Fibroblast of pulmonary artery (primary cell): ENCODE results near the gene TMEM8B.

ENCODE experiments used
- DNase-seq: peaks from one replicate; pipeline ENCODE4 v3.0.0-alpha.2; 2010; ENCODE audit warnings: low read depth
- H3K4me3 ChIP-seq: replicated peaks from 2 replicates; pipeline ENCODE4 v1.5.1; 2011; ENCODE audit warnings: low read depth, mild to moderate bottlenecking, control low read depth, low read length, moderate library complexity
- TF ChIP-seq, protein P1 (sequence below): IDR thresholded peaks from 2 replicates; pipeline ENCODE4 v1.5.1; 2011; ENCODE audit warnings: mild to moderate bottlenecking, control low read depth, low read length, inconsistent platforms; ENCODE audit errors: missing control alignments

Gene TMEM8B

GRCh38 chr9:35856882-35857281, 27.9 kb downstream of the TMEM8B start:
- DNase-seq, result no peak
- H3K4me3 ChIP-seq, result no peak overlapping the region
- TF ChIP-seq, protein P1, sequence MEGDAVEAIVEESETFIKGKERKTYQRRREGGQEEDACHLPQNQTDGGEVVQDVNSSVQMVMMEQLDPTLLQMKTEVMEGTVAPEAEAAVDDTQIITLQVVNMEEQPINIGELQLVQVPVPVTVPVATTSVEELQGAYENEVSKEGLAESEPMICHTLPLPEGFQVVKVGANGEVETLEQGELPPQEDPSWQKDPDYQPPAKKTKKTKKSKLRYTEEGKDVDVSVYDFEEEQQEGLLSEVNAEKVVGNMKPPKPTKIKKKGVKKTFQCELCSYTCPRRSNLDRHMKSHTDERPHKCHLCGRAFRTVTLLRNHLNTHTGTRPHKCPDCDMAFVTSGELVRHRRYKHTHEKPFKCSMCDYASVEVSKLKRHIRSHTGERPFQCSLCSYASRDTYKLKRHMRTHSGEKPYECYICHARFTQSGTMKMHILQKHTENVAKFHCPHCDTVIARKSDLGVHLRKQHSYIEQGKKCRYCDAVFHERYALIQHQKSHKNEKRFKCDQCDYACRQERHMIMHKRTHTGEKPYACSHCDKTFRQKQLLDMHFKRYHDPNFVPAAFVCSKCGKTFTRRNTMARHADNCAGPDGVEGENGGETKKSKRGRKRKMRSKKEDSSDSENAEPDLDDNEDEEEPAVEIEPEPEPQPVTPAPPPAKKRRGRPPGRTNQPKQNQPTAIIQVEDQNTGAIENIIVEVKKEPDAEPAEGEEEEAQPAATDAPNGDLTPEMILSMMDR, result no peak

DNA sequence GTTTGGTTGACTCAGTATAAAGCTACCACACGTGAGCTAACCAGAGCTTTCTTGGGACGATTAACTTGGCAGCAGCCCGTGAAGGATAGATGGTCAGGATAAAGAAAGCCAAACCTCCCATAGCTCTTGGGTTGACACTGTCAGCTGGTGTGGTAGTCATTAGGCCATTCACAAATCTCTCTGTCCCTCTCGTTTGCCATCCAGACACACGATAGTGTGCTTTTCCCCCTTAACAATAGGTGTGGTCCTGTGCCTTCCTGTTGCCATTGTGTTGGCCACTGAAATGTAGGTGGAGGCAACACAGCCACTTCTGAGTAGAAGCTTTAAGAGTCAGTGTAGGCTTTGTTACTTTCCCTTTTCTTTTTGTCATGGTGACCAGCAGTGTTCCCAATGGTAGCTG, 29.4 kb downstream of the TMEM8B start:
- H3K4me3 ChIP-seq, result no peak overlapping the region
- TF ChIP-seq, protein P1, result no peak
- no peak for DNase-seq

GRCh38 chr9:35859310-35859989, 30.4 kb downstream of the TMEM8B start:
- no peak overlapping the region for H3K4me3 ChIP-seq
- DNase-seq, result peak; percentile 12
- TF ChIP-seq, protein P1, result no peak

GRCh38 chr9:35859990-35860339, 30.9 kb downstream of the TMEM8B start:
- DNase-seq, result no peak
- H3K4me3 ChIP-seq, result no peak overlapping the region
- TF ChIP-seq, protein P1, result no peak

- DNase-seq, result no peak
- H3K4me3 ChIP-seq, result no peak overlapping the region
- TF ChIP-seq, protein P1, result no peak
Measured at GRCh38 chr9:35861161-35861897, 32.3 kb downstream of the TMEM8B start.

GRCh38 chr9:35862328-35862727, 33.3 kb downstream of the TMEM8B start:
- H3K4me3 ChIP-seq, result no peak overlapping the region
- TF ChIP-seq, protein P1, result no peak
- no peak for DNase-seq
